Hematopoietic multipotent progenitor cell treated with erythropoietin and hydrocortisone succinate and interleukin-3 and kit ligand, for 15 days (in vitro differentiated cells): ENCODE measurements around the gene IFNLR1.

Experiments used
- DNase-seq: peaks from one replicate; pipeline ENCODE4 v3.0.0-alpha.2; 2015; ENCODE audit warnings: low spot score

Gene IFNLR1

DNA sequence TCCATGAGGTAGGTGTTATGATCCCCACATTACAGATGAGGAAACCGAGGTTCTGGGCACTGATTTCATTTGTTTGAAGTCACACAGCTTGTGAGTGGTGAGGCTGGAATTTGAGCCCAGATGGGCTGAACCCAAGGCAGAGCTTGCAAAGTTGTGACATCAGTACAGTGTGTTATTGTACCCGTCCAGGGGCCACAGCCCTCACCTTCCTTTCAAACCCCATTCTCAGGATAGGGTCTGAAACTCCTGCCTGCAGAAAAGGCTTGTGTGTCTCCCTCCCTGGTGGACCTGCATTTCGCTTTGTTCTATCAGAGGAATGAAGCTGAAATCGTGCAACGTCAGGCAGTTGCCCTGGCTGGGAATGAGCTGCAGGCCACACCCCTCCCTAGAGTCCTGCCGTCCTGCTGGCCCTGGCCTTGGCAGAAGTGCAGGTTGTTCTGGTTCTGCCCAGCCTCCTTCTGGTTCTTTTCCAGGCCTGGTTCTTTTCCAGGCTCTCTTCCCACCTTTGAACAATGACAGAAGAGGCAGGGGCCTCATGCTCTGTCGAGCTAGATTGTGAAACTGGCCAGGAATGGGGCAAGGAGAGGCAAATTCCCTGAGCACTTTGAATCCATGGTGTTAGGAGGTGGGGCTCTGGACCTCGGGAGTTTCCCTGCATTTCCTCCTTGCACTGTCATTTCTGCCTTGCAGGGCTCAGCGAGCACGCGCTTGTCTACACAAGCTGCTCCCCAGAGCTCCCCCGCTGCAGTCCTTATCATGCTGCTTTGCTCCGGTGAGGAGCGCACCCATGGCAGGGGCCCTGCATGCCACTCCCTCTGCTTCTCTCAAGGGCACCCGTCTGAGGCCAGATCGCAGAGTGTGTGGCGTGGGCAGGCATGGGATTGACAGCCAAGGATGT is 67.0 kb downstream of the IFNLR1 start:
- no peak for DNase-seq

DNA sequence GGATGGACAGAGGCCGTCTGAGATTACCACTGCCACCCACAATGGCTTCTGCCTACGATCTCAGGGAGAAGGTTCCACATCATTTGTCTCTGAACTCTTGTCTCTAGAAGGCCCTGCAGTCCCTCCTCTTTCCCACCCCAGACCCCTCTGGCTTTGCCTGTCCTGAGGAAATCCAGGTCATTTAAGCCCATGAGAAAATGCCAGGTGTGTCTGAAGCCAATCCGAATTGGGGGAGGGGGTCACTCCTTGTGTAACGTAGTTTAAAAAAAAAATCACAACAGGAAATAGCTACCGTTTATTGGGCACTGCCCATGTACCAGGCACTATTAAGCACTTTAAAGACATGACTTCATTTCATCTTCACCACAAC is 67.6 kb downstream of the IFNLR1 start:
- no peak for DNase-seq

DNA sequence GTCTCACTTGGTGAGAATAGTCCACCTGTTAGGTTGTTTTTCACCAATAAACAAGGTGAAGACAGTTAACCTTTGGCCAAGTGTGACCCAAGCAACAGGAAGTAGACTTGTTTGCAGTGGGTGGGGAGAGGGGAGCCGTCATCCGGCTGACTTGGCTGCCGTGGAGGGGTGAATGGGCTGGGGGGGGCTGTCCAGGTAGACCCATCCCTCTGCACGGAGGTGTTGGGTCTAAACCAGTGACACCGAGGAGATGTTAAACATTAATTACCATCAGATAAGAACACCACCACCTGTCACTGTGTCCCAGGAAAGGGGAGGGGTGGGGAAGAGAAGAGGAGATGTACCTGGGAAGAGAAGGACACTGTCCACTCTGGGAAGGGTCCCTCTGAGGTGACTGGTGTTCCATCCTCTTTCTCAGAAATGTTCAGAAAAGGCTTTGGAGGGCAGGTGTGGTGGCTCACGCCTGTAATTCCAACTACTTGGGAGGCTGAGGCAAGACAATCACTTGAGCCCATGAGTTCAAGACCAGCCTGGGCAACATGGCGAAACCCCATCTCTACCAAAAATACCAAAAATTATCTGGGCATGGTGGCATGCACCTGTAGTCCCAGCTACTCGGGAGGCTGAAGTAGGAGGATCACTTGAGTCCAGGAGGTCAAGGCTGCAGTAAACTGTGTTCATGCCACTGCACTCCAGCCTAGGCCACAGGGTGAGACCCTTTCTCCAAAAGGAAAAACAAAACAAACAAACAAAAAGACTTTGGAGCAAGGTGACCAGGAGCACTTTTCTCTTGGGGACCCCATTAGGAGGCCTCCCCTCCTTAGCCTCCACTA is 68.5 kb downstream of the IFNLR1 start:
- no peak for DNase-seq

DNA sequence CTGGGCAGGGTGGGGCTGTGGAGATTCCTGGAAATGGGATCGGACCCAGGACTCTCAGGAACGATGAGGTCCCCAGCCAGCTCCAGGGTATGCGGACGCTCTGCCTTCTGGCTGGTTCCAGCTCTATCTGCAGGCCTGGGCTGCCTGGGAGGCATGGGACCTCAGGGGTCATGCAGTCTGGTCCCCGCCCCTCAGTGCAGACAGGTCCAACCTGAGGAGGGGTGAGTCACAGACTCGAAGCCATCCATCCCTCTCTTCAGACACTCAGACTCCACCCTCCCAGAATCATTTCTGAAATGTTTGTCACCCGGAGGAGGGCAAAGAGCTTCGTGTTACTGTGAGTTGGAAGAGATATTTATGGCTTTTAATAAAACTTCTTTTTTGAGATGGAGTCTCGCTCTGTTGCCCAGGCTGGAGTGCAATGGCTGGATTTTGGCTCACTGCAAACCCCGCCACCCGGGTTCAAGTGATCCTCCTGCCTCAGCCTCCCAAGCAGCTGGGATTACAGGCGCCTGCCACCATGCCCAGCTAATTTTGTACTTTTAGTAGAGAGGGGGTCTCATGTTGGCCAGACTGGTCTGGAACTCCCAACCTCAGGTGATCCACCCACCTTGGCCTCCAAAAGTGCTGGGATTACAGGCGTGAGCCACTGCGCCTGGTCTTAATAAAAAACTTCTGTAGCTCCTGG is 69.2 kb downstream of the IFNLR1 start:
- DNase-seq = no peak

DNA sequence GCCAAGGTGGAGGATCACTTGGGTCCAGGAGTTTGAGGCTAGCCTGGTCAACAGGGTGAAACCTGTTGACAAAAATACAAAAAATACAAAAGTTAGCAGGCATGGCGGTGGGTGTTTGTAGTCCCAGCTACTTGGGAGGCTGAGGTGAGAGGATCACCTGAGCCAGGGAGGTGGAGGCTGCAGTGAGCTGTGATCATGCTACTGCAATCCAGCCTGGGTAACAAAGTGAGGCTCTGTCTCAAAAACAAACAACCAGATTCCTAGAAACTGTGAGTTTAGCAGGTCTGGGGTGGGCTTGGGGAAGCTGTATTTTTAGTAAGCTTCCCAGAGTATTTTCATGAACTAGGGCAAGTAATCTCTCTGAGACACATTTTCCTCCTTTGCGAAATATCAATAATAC is 70.0 kb downstream of the IFNLR1 start:
- no peak for DNase-seq

DNA sequence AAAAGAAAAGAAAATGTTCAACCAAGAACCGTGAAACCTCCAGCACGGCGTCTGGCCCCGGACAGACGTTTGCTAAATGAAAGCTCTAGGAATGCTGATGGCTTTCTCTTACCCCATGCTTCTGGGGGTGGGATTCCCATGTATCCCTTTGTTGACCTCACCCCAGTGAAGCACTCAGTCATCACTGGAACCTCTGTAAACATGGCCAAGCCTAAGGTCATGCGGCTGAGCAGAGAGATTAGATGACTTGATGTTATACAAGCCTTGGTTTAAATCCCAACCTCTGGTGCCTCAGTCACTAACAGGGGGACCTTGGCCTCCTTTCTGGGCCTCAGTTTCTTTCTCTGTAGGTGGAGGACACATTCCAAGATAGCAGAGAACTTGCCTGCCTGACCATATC is 72.3 kb downstream of the IFNLR1 start:
- no peak for DNase-seq

DNA sequence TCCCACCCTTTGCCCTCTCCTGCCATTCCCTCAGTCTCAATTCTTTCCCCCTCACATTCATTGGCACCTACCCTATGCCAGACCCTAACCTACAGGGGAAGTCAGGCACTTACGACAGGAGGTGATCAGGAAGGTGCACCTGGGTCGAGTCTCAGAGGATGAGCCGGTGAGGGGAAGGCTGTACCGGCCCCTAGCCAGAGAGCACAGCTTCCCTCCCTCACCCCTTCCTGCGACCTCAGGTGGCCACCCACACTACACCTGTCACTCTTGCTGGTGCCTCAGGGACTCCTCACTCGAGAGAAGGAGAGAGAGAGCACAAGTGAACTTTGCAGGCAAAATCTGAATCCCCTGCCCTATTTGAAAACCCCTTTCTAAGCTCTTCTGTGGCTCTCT is 73.5 kb downstream of the IFNLR1 start:
- no peak for DNase-seq

DNA sequence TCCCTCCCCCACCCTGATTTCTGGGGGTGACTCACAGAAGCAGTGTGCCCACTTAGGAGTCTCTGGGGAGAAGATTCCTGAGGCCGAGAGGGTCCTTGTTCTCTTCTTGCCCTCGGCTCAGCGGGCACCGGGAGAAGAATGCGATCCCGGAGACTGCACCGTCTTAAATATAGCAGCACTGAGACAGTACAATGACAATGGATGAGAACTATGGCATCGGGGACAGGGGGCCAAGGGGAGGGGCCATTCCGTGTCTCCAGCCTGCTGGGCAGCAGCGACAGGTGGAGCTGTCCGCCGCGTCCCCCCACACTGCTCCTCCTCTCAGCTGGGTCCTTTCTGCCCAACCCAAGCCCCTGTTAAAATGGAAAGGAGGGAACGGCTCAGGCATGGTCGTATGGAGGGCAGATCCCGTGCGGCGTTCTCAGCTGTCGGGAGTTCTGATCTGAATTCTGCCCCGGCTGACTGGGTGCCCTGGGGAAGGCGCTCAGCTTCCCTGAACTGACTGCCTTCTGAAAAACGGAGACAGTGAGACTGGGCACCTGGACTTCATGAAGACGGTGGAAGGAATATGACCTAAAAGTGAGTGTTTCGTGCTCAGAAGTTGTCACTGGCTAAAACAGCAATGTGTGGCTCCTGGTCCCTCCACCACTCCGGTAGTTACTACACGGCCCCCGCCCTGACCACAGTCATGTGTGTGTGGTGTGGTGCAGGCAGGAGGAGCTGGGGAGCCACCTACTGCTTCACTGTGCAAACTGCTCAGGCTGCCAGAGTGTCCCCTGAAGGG is 74.9 kb downstream of the IFNLR1 start, which contains the start of gene MYOM3:
Gene MYOM3 (minus strand): TSS at position 140 of the 784 bp plus-strand sequence. CDS start 3,499 bp downstream, outside the sequence.
- peak; percentile 6 for DNase-seq

DNA sequence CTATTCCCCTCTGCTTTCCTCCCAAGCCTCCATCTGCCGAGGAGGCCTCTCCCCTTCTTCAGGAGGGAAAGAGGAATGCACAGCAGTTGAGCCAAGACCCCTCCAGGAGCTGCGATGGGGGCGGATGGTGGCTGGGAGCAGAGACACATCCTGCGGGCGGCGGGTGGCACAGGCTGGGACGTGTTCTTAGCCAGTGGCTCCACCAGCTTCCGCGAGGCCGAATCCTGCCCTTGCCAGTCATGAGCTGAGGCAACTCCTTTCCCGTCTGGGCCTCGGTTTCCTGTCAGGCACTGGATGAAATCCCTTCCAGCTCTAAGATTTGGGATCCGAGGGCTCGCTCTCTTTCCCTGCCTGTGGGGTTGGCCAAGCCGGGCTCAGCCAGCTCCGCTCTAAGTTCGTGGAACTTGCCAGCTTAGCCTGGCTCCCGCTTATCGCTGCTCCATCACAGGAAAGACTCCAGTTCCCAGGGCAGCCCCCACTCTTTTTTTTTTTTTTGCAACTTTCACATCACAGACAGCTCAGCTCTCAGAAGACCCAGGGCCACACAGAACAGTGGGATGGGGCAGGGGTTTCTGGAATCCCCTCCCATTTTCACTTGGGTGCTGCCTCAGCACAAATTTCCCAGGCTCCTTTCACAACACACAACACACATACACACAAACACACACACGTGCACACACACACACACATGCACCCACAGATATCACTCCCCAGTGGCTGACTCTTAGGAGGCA is 75.7 kb downstream of the IFNLR1 start:
- no peak for DNase-seq

DNA sequence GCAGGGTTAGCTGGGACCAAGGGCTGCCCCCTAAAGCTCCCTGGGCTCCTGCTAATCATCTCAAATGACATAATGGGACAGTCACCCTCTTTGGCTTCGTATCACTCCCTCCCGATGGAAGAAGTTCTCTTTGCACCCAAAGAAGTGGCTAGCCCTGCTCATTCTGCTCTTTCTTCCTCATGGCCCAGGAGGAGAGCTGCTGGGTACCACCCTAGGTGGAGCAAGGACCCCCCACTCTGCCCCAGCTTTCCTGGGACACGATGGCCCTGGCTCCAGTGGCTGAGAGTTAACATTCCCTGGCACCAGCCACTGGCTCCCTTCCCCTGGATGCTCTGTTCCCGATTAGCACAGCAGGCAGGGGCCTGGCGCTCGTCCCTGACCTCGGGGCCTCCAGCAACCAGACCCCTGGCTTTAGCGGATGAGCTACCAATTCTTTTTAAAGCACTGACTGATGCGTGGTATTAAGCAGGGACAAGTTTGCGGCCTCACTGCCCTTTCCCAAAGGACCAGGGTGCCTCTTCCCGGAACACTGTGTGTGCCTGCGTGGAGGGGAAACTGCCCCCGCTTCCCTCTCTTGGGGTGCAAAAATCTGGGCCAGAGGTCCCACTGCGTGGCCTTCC is 76.3 kb downstream of the IFNLR1 start:
- no peak for DNase-seq

DNA sequence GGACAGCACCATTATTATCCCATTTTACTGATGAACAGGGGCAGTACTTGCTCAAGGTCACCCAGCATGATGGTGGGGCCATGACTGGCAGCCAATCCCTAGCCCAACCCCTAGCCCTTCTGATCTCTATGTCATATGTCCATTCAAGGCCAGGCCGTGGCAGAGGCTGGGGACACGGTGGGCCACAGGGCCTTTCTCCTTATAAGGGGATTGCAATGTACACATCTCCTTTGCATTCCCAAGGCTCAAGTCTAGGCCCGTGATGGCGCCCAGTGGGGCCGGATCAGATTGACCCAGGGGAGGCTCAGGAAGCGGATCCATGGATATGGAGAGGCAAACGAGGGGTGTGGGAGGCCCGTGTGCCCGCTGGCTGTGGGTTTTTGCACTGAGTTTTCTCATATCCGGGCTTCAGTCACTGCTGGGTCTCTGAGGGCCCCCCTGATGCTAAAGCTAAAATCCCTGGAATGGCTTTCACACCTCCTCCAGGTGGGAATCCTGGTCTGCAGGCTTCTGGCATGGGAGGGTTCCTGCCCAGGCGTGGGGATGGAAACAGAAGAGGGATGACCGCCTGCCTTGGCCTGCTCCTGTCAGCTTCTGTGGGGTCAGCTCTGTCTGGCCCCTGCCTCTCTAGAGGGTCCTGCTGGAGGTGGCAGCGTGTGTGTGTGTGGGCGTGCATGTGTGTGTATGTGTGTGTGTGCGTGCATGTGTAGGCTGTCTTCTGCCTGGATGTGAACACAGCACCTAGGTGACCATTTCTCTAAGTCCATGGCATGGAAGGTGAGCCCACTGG is 77.2 kb downstream of the IFNLR1 start:
- DNase-seq = no peak

DNA sequence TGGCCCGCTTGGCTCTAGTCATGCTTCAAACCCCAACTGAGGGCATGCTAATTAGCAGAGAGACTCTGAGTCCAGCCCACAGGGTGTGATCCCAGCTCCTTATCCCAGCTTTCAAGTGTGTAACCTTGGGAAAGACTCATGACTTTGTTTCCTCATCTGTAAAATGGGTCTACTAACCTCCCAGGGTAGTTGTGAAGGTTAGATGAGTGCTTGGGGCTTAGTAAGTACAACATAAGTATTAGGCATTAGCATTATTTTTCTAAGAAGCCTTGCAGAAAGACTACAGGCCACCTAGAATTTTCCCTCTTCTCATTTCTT is 78.0 kb downstream of the IFNLR1 start:
- no peak for DNase-seq

DNA sequence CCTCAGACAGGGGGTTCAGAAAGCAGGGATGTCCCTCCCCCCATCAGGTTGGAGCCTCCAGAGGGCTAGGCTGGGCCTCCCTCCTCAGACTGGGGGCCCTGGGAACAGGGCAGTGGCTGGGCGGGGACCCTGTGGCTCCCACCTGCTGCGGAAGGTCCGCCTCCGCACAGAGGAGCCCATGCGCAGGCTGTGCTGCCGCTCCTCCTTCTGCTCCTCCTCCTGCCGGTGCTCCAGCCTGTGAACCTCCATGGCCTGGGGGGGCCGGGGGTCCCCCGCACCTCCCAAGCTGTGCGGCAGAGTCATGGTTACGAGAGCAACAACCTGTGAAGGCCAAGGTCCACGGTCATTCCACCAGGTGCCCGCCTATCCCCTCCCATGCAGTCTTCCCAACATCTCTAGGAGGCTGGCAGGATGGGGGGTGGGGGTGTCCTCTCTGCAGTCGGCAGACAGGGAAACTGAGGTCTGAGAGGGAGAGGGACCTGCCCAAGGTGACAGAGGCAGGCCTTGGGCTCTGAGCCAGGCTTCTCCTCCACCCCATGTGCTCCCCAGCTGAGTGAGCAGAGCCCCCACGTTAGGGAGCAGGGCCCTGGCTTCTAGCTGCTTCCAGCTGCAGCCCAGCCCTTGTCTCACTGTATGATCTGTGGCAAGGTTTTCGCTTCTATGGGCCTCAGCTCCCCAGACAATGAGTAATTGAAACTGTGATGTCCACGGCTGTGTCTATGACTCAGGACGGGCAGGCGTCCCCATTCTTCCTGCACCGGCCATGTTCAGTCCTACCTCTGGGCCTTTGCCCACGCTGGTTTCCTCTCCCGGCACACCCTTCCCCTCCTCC is 78.5 kb downstream of the IFNLR1 start:
- no peak for DNase-seq

DNA sequence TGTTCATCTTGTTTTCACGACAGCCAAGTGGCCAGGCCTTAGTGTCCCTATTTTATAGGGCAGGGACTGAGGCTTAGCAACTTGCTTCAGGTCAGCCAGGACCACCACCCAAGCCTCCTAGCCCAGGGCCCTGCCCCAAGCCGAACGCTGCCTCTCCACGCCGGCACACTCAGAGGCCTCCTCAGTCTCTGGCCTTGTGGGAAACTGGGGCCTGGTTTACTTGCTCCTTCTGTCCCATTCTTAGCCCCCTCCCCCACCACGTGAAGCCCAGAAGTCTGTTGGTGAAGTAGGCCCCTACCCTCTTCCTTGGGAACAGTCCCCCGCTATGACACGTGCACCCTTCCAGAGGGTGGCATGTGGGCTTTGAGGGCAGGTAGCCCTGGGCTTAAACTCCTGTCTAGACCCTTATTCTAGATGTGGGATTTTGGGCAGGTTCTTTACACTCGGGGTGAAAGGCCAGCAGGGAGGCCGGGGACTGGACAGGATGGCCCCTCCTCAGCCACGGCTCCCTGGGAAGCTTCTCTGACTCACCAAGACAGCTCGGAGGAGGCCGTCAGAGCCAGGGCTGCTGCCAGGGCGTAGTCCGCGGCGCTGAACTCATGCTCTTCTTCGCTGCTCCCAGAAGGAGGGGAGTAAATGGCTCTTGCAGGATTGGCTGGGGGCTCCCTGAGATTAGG is 79.5 kb downstream of the IFNLR1 start:
- DNase-seq = no peak

DNA sequence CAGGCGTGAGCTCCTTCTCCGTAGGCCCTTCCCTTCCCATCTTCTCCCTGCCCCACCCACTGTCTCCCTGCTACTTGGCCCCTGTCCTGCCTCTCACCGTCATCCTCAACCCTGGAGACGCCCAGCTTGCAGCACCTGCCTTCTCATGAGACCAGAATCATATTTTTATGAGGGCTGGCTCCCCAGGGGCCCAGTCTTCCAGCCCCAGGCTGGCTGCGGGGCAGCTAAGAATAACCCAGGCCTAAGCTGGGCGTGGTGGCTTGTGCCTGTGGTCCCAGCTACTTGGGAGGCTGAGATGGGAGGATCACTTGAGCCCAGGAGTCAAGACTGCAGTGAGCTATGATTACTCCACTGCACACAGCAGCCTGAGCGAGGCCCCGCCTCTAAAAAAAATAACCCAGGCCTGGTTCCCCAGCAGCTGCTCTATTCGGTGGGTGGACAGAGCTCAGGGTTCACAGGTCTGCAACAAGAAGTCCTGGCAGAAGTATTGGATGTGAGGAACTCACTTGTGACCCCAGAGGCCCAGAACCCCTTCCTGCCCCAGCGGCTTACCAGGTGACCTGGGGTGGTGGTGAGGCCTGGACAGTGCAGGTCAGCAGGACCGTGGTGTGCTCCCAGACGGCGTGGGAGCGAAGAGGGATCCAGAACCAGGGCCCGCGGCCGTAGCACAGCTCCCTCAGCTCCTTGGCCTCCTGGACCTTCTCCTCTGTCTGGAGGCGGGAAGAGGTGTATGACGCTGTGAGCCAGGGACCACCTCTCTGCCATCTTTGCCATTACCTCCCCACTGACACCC is 81.5 kb downstream of the IFNLR1 start:
- no peak for DNase-seq

DNA sequence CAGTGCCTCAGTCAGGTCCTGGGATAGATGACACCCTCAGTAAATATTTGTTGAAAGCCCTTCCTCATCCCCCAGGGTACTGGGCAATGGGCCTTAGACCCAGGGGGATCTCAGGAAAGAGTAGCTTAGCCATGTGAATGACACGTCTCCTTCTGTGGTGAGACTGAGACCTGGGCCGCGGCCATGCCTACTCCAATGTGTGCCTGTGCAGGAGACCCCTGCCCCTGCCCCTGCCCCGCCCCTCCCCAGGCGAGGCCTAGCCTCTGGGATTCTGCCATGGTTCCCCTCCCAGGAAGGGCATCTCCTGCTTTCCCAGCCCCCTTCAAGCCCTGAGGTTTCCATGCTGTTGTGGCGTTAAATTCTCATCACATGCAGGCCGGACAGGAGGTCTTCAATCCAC is 82.2 kb downstream of the IFNLR1 start:
- DNase-seq = no peak
